Neural progenitor cell (in vitro differentiated cells): ENCODE results near the gene JDP2.

Source experiments
- CTCF ChIP-seq: fragments of 200-600 bp; sonication (generic); IDR thresholded peaks from 2 replicates; pipeline ENCODE4 v1.5.1; 2017; ENCODE audit warnings: antibody characterized with exemption, mild to moderate bottlenecking
- EZH2 ChIP-seq: fragments of 200-600 bp; sonication (generic); IDR thresholded peaks from 2 replicates; pipeline ENCODE4 v1.6.1; 2017; ENCODE audit warnings: antibody characterized with exemption, mild to moderate bottlenecking, moderate library complexity

- TF ChIP-seq EZH2: no peak
- no peak for TF ChIP-seq CTCF
These were observed 16.6 kb upstream of the JDP2 start for GRCh38 chr14:75411214-75411540.
